Measurements from ENCODE around the gene PEAR1.

GRCh38 chr1:156896490-156897033 lies 3.0 kb downstream of the PEAR1 start:
- TF ChIP-seq, protein P1, sequence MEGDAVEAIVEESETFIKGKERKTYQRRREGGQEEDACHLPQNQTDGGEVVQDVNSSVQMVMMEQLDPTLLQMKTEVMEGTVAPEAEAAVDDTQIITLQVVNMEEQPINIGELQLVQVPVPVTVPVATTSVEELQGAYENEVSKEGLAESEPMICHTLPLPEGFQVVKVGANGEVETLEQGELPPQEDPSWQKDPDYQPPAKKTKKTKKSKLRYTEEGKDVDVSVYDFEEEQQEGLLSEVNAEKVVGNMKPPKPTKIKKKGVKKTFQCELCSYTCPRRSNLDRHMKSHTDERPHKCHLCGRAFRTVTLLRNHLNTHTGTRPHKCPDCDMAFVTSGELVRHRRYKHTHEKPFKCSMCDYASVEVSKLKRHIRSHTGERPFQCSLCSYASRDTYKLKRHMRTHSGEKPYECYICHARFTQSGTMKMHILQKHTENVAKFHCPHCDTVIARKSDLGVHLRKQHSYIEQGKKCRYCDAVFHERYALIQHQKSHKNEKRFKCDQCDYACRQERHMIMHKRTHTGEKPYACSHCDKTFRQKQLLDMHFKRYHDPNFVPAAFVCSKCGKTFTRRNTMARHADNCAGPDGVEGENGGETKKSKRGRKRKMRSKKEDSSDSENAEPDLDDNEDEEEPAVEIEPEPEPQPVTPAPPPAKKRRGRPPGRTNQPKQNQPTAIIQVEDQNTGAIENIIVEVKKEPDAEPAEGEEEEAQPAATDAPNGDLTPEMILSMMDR (IDR thresholded peaks at IDR 0.05; ENCODE audit: insufficient read depth, low read length), result no peak
- TF ChIP-seq POLR2AphosphoS5 (IDR thresholded peaks at IDR 0.05; ENCODE audit: low read depth) (no peak), REST (IDR thresholded peaks at IDR 0.05; ENCODE audit: insufficient replicate concordance, low read depth) (no peak), SPI1 (IDR thresholded peaks at IDR 0.05; ENCODE audit: borderline replicate concordance, low read depth) (no peak), GABPA (IDR thresholded peaks at IDR 0.05; ENCODE audit: low read depth) (no peak)
